Progenitor cell of endocrine pancreas (in vitro differentiated cells): ENCODE measurements around the gene NGLY1. TPM values are rescaled to one million over a fixed set of nuclear protein-coding genes. Genes with fewer than 3 reads are reported as not detected.

Experiments
- DNase-seq: peaks from one replicate; pipeline ENCODE4 v3.0.0; 2021; ENCODE audit warnings: low spot score; ENCODE audit not compliant: unreplicated experiment
- H3K27ac Mint-ChIP-seq: 2 replicates; pipeline ENCODE4 v1.8.0; 2021; ENCODE audit warnings: mild to moderate bottlenecking, moderate library complexity, mixed read lengths
- H3K27me3 Mint-ChIP-seq: 2 replicates; pipeline ENCODE4 v1.8.0; 2021; ENCODE audit warnings: mixed read lengths
- H3K36me3 Mint-ChIP-seq: 2 replicates; pipeline ENCODE4 v1.8.0; 2022; ENCODE audit warnings: mixed read lengths; ENCODE audit not compliant: insufficient read depth
- H3K4me1 Mint-ChIP-seq: 2 replicates; pipeline ENCODE4 v1.8.0; 2021; ENCODE audit warnings: low read depth, mixed read lengths
- H3K4me3 Mint-ChIP-seq: 2 replicates; pipeline ENCODE4 v1.8.0; 2021; ENCODE audit warnings: low read depth, mild to moderate bottlenecking, moderate library complexity, mixed read lengths
- H3K9me3 Mint-ChIP-seq: 2 replicates; pipeline ENCODE4 v1.8.0; 2021; ENCODE audit warnings: low read depth, mixed read lengths
- total RNA-seq: library from RNA; stranded (reverse); gene quantifications from 2 replicates; pipeline ENCODE4 v1.2.1, GENCODE V29; 2021
- TF ChIP-seq, protein P1 (sequence below): fragments of 200-600 bp; sonication (generic); IDR thresholded peaks from one replicate; pipeline ENCODE4 v1.5.0; 2021; ENCODE audit warnings: antibody characterized with exemption, mild to moderate bottlenecking; ENCODE audit not compliant: unreplicated experiment

The NGLY1 gene
- total RNA-seq, 1 donor from 2014 or later = 44.5 TPM

DNA sequence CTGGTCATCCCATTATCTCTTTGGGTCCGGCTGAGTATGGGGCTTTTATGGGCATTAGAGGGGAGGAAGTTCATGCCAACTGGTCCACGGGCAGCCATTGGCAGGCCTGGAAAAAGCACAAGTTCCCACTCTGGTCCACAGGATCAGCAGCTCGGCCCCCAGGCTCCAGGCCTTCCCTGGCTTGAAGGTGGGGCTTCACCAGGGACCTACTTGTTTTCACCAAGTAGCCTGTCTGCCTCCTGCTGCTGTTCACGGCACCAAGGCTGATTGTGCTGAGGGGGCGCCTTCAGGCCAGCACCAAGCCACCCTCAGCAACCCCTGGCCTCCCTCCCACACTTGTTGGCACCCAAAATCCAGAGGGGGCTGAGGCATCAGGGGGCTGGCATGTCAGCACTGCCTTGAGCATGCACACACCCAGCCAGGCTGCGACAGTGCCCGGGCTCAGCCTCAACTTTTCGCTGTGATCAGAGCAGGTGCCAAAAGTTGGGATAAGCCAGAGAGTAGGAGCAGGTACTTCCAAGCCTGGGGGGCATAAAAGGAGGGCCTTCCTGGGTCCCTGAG, 109.4 kb downstream of the NGLY1 start:
- Mint-ChIP-seq H3K27ac (no peak overlapping the region), H3K4me1 (peaks cover 17% of the 10 kb centered on the region), H3K4me3 (no peak overlapping the region), H3K27me3 (no peaks in the 10 kb centered on the region), H3K36me3 (no peaks in the 10 kb centered on the region), H3K9me3 (no peaks in the 10 kb centered on the region)
- no peak for DNase-seq
- TF ChIP-seq, protein P1, sequence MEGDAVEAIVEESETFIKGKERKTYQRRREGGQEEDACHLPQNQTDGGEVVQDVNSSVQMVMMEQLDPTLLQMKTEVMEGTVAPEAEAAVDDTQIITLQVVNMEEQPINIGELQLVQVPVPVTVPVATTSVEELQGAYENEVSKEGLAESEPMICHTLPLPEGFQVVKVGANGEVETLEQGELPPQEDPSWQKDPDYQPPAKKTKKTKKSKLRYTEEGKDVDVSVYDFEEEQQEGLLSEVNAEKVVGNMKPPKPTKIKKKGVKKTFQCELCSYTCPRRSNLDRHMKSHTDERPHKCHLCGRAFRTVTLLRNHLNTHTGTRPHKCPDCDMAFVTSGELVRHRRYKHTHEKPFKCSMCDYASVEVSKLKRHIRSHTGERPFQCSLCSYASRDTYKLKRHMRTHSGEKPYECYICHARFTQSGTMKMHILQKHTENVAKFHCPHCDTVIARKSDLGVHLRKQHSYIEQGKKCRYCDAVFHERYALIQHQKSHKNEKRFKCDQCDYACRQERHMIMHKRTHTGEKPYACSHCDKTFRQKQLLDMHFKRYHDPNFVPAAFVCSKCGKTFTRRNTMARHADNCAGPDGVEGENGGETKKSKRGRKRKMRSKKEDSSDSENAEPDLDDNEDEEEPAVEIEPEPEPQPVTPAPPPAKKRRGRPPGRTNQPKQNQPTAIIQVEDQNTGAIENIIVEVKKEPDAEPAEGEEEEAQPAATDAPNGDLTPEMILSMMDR = no peak

Other genes with a start within 250 kb of the NGLY1 start
- gene TOP2B, start 118.5 kb downstream of the NGLY1 start, total RNA-seq = 195 and 200 TPM in 2 replicates
- 12.5 and 14.3 TPM in 2 replicates for gene OXSM, start 6.6 kb upstream of the NGLY1 start, total RNA-seq